Endothelial cell of umbilical vein (primary cell): Measurements from ENCODE around the gene JPH3. TPM values are rescaled to one million over a fixed set of nuclear protein-coding genes. Genes with fewer than 3 reads are reported as not detected.

Experiments used
- BruUV-seq: library from RNA; stranded (reverse); fragments of 400-500 nt; replicated peaks from 2 replicates; lab custom pipeline; 2021; lab: Mats Ljungman, UMichigan
- CTCF ChIA-PET: fragments of 300-600, 350-600 bp; sonication (Branson Sonifier 250); formaldehyde crosslinking; loops from one replicate; lab custom pipeline; 2021; ENCODE audit warnings: antibody characterized with exemption, inconsistent platforms; lab: Charles Lee
- POLR2A ChIA-PET: fragments of 300-600, 350-600 bp; sonication (Branson Sonifier 250); formaldehyde crosslinking; loops from one replicate; lab custom pipeline; 2021; ENCODE audit warnings: antibody characterized with exemption, inconsistent platforms; lab: Charles Lee
- DNase-seq: peaks from one replicate; pipeline ENCODE4 v3.0.0-alpha.2; 2011; ENCODE audit warnings: low read depth, low spot score
- FAIRE-seq: peaks from 2 replicates; lab custom pipeline; 2011; peaks lifted over from hg19 to GRCh38; lab: Jason Lieb, UNC
- H2AFZ ChIP-seq: 2 replicates; pipeline ENCODE4 v1.6.0; 2012; ENCODE audit warnings: low read depth, low read length, control low read depth, inconsistent platforms
- H3K27ac ChIP-seq: 2 replicates; pipeline ENCODE4 v1.5.1; 2011; ENCODE audit warnings: low read depth, mild to moderate bottlenecking, control low read depth, low read length, moderate library complexity; ENCODE audit not compliant: insufficient read depth
- H3K27me3 ChIP-seq, 2 experiments: 2 replicates each; pipeline versions ENCODE4 v1.6.0 to v1.6.1; 2011; ENCODE audit warnings: low read length in 2 of 2, mixed read lengths in 1 of 2; ENCODE audit not compliant: control insufficient read depth in 2 of 2, insufficient read depth in 2 of 2
- H3K36me3 ChIP-seq, 2 experiments: 2 replicates in 1 of 2; 3 replicates in 1 of 2; pipeline ENCODE4 v1.5.1; 2011; ENCODE audit warnings: low read length in 2 of 2, mild to moderate bottlenecking in 1 of 2, moderate library complexity in 1 of 2; ENCODE audit not compliant: control insufficient read depth in 2 of 2, insufficient read depth in 2 of 2; ENCODE audit errors: extremely low read depth in 1 of 2
- H3K4me1 ChIP-seq: 3 replicates; pipeline ENCODE4 v1.5.1; 2011; ENCODE audit warnings: mild to moderate bottlenecking, low read length; ENCODE audit not compliant: control insufficient read depth, insufficient read depth; ENCODE audit errors: extremely low read depth
- H3K4me2 ChIP-seq: 2 replicates; pipeline ENCODE4 v1.6.1; 2011; ENCODE audit warnings: low read length, control low read depth, mixed read lengths; ENCODE audit not compliant: insufficient read depth
- H3K4me3 ChIP-seq, 3 experiments: fragments of 200-600 bp in 1 of 3; sonication (generic), shearing (Covaris generic) in 1 of 3; replicated peaks in 1 of 3; 2 replicates each; pipeline ENCODE4 v1.5.1; 2011 to 2016; ENCODE audit warnings: control low read depth in 3 of 3, low read length in 3 of 3, mild to moderate bottlenecking in 2 of 3, inconsistent platforms in 1 of 3, low read depth in 1 of 3, moderate library complexity in 1 of 3; ENCODE audit not compliant: insufficient read depth in 1 of 3
- H3K79me2 ChIP-seq: 2 replicates; pipeline ENCODE4 v1.6.0; 2012; ENCODE audit warnings: low read length, inconsistent platforms; ENCODE audit not compliant: control insufficient read depth, insufficient read depth
- H3K9ac ChIP-seq: replicated peaks from 2 replicates; pipeline ENCODE3; 2011; ENCODE audit warnings: low read length, control low read depth; ENCODE audit not compliant: insufficient read depth; ENCODE audit errors: extremely low read depth
- H3K9me1 ChIP-seq: replicated peaks from 3 replicates; pipeline ENCODE4 v1.6.0; 2011; ENCODE audit warnings: mild to moderate bottlenecking, low read length; ENCODE audit not compliant: control insufficient read depth, insufficient read depth; ENCODE audit errors: extremely low read depth
- H3K9me3 ChIP-seq: replicated peaks from 2 replicates; pipeline ENCODE4 v1.5.1; 2012; ENCODE audit warnings: low read length, inconsistent platforms; ENCODE audit not compliant: control insufficient read depth, insufficient read depth
- H4K20me1 ChIP-seq: replicated peaks from 2 replicates; pipeline ENCODE3; 2011; ENCODE audit warnings: mild to moderate bottlenecking, low read length; ENCODE audit not compliant: control insufficient read depth, insufficient read depth; ENCODE audit errors: extremely low read depth
- CTCF ChIP-seq, 2 donors: IDR thresholded peaks; 1 replicate in 1 of 2; 2 replicates in 1 of 2; pipeline ENCODE4 v1.5.1; 2011; ENCODE audit warnings: low read length in 2 of 2, mild to moderate bottlenecking in 2 of 2, moderate library complexity in 2 of 2, control low read depth in 1 of 2, inconsistent platforms in 1 of 2, low read depth in 1 of 2; ENCODE audit not compliant: insufficient read depth in 1 of 2; ENCODE audit errors: extremely low read depth in 1 of 2
- EZH2 ChIP-seq: IDR thresholded peaks from 2 replicates; pipeline ENCODE4 v1.6.1; 2012; ENCODE audit warnings: borderline replicate concordance, low read depth, mild to moderate bottlenecking, moderate library complexity, low read length, inconsistent platforms; ENCODE audit not compliant: severe bottlenecking
- FOS ChIP-seq: IDR thresholded peaks from 2 replicates; pipeline ENCODE4 v1.6.1; 2011; ENCODE audit warnings: mild to moderate bottlenecking, low read length, moderate library complexity, borderline replicate concordance; ENCODE audit not compliant: insufficient read depth
- MAX ChIP-seq: IDR thresholded peaks from 2 replicates; pipeline ENCODE4 v1.6.1; 2011; ENCODE audit not compliant: insufficient read depth, insufficient read length
- MYC ChIP-seq: IDR thresholded peaks from one replicate; pipeline ENCODE4 v1.6.1; 2011; ENCODE audit warnings: mild to moderate bottlenecking, low read depth, low read length
- POLR2A ChIP-seq: IDR thresholded peaks from 2 replicates; pipeline ENCODE4 v1.6.1; 2012; ENCODE audit warnings: low read depth, mild to moderate bottlenecking, control low read depth, low read length
- dilution Hi-C: fragments of 300-500 bp; cut with MboI; formaldehyde crosslinking; loops from one replicate; pipeline ENCODE4 v1.15.0; 2019; ENCODE audit warnings: low sequenced_read_pairs; ENCODE audit not compliant: extremely low pct_ligation_motif_present
- intact Hi-C: fragments of 100-400 bp; cut with micrococcal nuclease; formaldehyde crosslinking; loops from one replicate; pipeline ENCODE4 v1.10.0; 2022
- polyA plus RNA-seq, 4 experiments: library from polyadenylated mRNA; depleted of rRNA in 3 of 4; stranded (reverse) in 3 of 4; unstranded in 1 of 4; fragments of >200 nt; gene quantifications; 2 replicates each; pipeline versions ENCODE4 v1.2.1 to v1.2.3, GENCODE V29; 2011 to 2012; ENCODE audit warnings: missing spikeins in 1 of 4
- total RNA-seq: library from RNA; stranded (reverse); gene quantifications from 2 replicates; pipeline ENCODE4 v1.2.3, GENCODE V29; 2021

Gene JPH3
- total and polyA plus RNA-seq, 2 donors (not counting 3 experiments of a cell fraction or from before 2014, with no cell fraction given), result 0.22 to 0.30 TPM

GRCh38 chr16:87706278-87707000, 104.1 kb downstream of the JPH3 start:
- Histone ChIP-seq H3K9ac (no peak overlapping the region), H4K20me1 (no peaks in the 10 kb centered on the region), H2AFZ (no peak overlapping the region), H3K4me3 (no peak overlapping the region), H3K27ac (no peak overlapping the region), H3K9me1 (no peaks in the 10 kb centered on the region), H3K9me3 (no peaks in the 10 kb centered on the region), H3K36me3 (peaks cover 4 to 19% of the 10 kb centered on the region in 2 experiments), H3K27me3 (no peaks in the 10 kb centered on the region), H3K4me1 (peaks cover 24% of the 10 kb centered on the region), H3K79me2 (no peaks in the 10 kb centered on the region), H3K4me2 (no peak overlapping the region)
- DNase-seq, result no peak
- CTCF ChIA-PET, result interaction anchor here (1.3 to 2.0 kb wide), 2 partner anchors 10 to 63 kb away, joined by 4 to 6 read pairs; no protein-coding TSS in a partner anchor
- POLR2A ChIA-PET, result no interaction called here
- TF ChIP-seq FOS (no peak), POLR2A (no peak), MAX (no peak), CTCF (IDR thresholded peaks at IDR 0.05; ENCODE audit: extremely low read depth in 1 of 2, insufficient read depth in 1 of 2, low read depth in 1 of 2, low read length in 2 of 2) (no peak), EZH2 (no peak), MYC (no peak)
- FAIRE-seq, result no peak
- intact Hi-C loops (no loop called here), dilution Hi-C loops (no loop called here)
- no TSS peak for BruUV-seq
